Activated CD4-positive, alpha-beta T cell treated with anti-CD3 and anti-CD28 coated beads, Interleukin-2, amount 50 U/mL, for 4 hours (primary cell): Measurements from ENCODE around the gene MACF1.
"Not testable (repeated sequence)": the region's sequence is repeated elsewhere in the genome, so short reads cannot be mapped to it uniquely, and the experiment has no call there.

Source experiments
- DNase-seq, 2 experiments: peaks; one replicate each; pipeline ENCODE4 v3.0.0-alpha.2; 2020

The MACF1 gene

DNA sequence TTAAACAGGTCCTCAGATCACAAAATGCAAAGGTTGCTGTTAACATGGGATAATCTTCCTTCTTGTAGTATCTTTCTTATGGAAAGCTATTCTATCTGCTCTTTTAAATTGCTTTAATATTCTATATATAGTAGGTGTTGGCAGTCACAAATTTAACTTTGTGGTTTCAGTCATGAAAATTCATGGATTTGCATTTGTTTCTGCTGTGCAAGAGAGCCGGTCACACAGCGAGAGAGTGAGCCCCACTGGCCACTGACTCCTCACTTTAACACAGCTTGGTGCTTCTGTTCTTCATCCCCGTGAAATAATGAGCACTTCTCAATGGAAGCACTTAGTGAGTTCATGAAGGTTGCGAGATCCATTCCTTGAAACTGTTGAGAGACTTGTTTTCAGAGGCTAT, 268.8 kb downstream of the MACF1 start:
- DNase-seq: no peak

DNA sequence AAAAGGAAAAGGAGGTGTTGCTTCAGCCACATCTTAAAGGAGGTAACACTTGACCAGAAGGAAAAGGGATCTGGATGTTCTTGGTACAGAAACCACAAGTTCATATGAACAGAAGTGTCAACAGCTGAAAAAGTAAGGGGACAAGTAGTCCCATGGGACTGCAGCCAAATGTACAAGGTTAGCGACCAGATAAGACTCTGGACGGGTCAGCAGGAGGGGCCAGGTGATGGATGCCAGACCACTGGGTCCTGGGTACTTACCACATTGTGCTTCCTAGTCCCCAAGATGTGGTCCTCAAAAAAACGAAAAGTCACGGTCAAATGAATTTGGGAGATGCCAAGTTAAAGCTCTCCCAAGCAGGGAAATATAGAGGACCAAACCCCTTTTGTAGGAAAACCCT, 270.3 kb downstream of the MACF1 start:
- DNase-seq: no peak

GRCh38 chr1:39475551-39475950, 271.1 kb downstream of the MACF1 start:
- not testable (repeated sequence) for DNase-seq

- no peak for DNase-seq
Observed at GRCh38 chr1:39478126-39478915, 273.8 kb downstream of the MACF1 start.

DNA sequence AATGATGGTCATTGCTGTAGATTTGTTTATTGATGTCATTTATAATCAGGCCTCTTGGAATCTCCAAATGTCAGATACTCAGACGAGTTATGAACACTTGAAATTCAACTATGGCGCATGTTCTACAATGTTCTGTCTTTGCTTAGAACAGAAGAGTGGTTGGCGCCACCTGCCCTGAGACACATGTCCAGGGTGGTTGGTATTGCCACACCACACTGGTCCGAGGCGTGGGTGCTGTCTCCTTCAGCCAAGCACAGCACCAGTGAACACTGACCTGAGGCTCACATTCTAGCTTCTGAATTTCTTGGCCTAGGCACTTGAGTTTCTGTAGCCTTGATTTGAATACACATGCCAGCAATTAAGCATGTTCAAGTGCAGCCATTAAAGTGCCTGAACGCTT, 276.8 kb downstream of the MACF1 start:
- no peak for DNase-seq

DNA sequence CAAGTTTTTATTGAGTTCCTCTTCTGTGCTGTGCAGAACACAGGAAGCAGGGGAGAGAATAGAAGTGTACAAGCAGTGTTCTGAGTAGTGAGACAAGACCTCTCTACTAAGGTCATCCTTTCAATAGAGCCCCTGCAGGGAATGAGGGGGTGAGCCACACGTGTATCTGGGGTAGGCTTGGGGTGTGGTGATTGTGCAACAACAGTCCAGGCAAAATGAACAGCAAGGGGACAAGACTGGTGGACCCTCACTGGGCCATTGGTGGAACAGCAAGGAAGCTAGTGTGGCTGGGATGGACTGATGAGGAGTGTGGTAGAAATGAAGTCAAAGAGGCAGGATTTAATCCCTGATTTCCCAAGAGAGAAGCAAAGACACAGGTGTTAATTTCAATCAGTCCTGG, 278.8 kb downstream of the MACF1 start:
- no peak for DNase-seq

DNA sequence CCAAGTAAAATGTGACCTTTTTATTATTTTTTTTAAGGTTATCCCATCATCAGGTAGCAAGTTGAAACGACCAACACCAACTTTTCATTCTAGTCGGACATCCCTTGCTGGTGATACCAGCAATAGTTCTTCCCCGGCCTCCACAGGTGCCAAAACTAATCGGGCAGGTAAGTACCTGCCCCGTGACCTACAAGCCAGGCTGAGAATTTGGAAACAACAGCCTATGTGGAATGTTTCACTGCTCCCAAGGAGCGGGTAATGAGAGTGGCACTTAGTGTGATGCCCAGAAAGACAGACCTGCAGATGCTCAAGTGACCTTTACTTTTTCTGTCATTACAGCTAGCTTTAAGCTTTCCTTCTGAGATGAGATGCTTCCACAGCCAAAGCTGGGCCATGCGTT, 280.1 kb downstream of the MACF1 start:
- DNase-seq: no peak

- no peak for DNase-seq
Observed at GRCh38 chr1:39485046-39485803, 280.7 kb downstream of the MACF1 start.

DNA sequence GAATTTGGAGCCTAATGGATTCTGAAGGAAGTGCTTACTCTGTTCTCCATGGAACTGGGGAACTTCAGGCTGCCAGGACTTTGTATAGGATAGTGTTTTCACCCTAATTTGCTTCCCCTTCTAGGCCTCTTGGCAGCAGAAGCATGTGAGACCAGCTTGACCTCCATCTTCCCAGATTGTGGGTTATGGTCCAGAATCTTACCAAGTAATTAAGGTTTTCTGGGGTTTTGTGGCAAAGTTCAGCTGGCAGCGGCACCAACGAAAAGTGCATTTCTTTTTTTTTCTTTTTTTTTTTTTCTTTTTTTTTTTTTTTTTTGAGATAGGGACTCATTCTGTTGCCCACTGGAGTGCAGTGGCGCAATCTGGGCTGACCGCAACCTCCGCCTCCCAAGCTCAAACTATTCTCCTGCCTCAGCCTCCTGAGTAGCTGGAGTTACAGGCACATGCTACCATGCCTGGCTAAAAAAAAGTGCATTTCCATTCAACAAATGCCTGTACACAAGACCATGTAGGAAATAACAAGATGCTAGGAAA, 283.6 kb downstream of the MACF1 start:
- DNase-seq: no peak

DNA sequence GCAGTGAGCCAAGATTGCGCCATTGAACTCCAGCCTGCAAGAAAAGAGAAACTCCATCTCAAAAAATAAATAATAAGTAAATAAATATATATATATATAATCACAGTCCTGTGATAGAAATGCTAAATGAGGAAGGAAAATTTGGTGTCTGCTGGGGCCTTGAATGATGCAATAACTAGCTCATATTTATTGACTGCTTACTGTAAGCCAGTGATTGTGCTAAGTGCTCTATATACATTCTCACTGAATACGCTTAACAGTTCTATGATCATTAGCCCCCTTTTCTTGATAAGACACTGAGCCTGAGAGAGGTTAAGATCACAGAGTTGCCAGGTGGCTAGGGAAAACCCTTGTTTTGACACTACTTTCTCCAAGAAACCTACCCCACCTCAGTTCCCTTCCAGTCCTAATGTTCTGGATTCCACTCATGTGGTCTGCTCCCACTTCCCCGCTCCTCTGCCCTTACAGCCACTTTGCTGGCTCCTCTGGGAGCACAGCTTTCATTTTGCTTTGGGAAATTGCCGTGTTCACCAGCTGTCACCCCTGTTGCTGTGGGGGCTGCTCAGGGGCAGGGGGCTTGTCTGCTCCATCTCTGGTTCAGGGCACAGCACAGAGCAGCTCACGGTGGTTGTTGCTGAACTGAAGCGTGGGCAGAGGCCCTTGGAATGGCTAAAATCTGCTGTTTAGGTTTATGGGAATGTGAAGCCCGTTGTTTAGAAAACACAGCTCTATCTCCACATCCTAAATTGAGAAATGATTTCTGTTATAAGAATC, 284.5 kb downstream of the MACF1 start:
- DNase-seq: no peak

GRCh38 chr1:39489567-39490239, 285.2 kb downstream of the MACF1 start:
- no peak for DNase-seq

DNA sequence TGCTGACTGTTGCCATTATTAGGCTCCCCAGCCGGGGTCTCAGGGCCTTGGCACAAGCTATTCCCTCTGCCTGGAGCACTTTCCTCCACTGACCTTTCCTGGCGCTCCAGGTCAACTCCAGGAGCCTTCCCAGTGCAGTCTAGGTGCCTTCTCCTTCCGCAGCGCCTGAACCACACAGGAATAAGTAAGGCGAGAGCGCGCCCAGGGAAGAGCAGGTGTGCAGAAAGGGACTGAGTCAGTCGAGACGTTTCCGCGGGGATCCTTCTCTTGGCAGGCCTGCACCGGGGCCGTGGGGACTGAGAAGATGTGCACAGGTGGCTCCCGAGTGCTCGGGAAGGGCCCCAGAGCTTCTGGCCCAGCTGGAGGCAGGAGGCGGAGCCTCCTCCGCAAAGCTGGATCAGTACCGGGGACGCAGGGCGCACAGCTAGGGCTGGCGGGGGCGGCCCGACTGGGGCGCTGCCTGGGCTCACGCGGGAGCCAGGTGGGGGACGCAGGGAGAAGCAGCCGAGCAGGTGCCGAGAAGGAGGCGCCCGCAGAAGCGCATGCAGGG, 286.2 kb downstream of the MACF1 start:
- peak; percentile 13 to 14 for DNase-seq

DNA sequence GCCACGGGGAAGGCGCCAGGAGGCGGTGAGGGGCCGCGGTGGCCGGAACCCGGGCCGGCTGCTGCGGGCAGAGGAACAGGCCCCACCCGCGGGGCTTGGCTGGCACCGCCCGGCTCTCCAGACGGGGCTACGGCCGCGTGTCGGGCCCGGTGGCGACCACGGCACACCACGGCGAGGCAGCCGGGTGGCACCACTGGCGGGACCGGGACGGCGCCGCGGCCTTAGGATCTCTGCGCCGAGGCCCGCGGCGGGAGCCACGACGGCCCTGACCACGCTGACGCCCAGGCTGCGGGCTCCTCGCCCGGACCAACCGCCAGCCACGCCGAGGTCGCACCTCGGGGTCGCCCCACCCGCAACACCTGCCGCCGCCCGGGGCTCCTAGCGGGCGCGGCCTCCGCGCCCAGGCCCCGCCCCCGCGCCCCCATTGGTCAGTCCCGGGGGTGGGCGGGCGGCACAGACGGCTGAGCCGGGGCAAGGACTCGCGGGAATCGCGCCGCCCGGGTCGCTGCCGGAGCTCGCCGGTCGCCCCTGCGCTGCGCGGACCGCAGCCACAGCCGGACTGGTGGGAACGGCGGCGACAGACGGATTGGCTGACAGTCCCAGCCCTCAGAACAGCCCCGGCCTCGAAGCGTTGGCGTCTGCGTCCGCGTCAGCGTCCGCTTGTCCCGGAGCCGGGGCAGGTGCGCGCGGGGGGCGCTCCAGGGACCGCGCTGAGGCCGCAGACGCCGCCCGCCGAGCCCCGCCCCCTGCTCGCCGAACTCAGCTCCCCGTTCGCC, 286.8 kb downstream of the MACF1 start, which contains the start of gene BMP8A:
BMP8A (plus strand) TSS at position 491 of the 776 bp plus-strand sequence. CDS start 356 bp downstream, outside the sequence.
- DNase-seq: peak; percentile 60 to 68

DNA sequence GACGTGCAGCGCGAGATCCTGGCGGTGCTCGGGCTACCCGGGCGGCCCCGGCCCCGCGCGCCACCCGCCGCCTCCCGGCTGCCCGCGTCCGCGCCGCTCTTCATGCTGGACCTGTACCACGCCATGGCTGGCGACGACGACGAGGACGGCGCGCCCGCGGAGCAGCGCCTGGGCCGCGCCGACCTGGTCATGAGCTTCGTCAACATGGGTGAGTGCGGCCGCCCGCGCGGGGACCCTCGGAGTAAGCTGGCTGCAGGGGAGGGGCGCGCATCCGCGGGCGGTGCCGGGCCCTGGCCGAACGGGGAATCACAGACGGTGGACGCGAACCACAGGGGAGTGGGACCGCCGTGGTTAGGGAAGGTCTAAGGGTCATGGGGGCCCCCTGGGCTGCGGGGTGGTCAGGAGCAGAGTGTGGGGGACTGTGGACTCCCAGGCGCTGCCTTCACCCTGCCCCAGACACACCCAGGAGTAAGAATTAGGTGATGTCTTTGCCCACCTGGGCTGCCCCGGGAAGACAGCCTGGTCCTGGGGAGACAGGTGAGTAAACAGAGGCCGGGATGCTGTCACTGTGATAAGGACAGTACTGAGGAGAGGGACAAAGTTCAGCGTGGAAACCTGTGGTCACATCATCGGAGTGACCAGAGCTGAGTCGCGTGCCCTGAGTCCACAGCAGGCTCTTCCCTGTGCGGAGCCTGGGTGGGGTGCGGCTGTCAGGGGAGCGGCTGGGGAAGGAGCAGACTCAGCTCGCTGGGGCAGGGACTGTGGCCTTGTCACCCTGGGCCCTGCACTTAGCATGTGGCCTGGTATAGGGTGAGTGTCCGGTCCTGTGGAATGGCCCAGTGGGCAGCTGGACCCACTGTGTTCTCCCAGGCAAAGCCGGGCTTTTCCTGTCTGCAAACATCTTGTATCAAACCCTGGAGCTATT, 287.9 kb downstream of the MACF1 start:
- DNase-seq: not testable (repeated sequence)

- not testable (repeated sequence) for DNase-seq
Observed at GRCh38 chr1:39493043-39493810, 288.7 kb downstream of the MACF1 start.

DNA sequence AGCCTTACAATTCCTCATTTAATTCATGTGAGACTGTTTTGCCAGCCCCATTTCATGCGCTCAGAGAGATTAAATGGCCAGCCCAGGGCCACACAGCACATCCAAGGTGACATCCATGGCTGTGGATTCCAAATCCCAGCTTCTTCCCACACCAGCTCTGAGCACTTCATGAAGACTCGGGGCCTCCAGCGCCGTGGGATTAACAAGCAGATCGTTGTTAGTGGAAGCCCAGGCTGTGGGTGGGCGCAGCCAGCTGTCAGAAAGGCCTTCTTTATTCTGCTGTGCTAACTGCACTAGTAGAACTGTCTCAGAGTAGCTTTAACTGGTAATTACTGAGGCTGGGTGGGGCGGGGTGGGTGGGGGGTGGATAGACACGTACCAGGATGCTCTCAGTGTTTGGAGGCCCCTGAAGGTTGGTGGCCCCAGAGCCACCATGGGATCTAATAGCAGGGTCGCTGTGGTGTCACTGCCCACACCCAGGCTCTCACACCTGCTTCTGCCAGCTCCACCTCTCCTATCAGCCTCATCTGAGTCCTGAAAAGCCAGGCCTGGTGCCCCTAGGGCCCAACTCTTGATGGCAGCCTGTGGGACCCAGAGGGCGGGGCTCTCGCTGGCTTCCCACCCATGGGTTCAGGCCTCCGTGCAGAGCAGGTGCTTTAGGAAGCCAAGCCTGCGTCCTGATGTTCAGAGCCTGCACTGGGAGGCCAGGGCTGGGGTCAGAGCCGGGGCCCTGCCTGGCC, 290.3 kb downstream of the MACF1 start:
- DNase-seq: no peak

- DNase-seq: not testable (repeated sequence)
Observed at GRCh38 chr1:39496520-39496919, 292.0 kb downstream of the MACF1 start.

DNA sequence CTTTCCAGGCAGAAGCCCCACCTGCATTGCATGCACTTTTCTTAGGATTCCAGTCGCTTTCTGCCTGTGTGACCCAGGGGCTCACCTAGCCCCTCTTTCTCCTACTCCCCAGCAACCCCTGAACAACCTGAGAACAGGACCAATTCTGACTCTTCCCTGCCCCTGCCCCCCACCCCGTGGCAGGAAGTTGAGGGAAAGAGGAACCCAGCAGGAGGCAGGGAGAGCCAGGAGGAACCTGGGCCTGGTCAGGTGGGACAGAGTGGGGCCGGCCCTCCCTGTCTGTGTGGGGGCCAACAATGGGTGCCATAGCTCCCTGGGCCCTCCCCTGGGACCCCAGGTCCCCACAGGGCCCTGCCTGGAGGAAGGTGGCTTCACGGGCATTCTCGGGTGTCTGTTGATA, 293.1 kb downstream of the MACF1 start:
- no peak for DNase-seq
